Stimulated activated naive CD4-positive, alpha-beta T cell (primary cell): ENCODE results near the gene CDK16.

Experiments
- DNase-seq, 6 experiments: peaks; one replicate each; lab custom pipeline; 2025; lab: John Stamatoyannopoulos, UW

Gene CDK16

DNA sequence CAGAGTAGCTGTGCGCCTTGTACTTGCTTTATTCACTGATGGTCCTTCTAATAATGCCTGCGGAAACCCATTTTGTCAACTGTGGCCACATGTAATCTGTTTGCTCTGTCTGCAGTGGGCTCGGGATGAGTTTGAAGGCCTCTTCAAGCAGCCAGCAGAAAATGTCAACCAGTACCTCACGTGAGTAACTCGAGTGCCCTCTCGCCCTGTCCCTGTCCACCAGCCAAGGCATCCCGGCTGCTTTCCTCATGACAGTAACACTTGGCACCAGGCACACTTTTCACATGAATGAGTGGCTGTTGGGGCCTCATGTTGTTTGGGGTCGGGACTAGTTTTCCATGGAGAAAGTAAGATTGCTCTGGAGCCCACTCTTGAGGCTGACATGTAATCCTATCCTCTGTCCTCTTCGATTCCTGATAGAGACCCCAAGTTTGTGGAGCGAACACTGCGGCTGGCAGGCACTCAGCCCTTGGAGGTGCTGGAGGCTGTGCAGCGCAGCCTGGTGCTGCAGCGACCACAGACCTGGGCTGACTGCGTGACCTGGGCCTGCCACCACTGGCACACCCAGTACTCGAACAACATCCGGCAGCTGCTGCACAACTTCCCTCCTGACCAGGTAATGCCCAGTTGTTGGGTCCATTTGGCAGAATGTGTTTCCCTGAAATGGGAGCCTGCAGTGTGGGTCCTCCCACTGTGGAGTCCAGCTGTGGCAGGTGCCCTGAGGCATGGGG is 8.8 kb upstream of the CDK16 start:
- DNase-seq = no peak

DNA sequence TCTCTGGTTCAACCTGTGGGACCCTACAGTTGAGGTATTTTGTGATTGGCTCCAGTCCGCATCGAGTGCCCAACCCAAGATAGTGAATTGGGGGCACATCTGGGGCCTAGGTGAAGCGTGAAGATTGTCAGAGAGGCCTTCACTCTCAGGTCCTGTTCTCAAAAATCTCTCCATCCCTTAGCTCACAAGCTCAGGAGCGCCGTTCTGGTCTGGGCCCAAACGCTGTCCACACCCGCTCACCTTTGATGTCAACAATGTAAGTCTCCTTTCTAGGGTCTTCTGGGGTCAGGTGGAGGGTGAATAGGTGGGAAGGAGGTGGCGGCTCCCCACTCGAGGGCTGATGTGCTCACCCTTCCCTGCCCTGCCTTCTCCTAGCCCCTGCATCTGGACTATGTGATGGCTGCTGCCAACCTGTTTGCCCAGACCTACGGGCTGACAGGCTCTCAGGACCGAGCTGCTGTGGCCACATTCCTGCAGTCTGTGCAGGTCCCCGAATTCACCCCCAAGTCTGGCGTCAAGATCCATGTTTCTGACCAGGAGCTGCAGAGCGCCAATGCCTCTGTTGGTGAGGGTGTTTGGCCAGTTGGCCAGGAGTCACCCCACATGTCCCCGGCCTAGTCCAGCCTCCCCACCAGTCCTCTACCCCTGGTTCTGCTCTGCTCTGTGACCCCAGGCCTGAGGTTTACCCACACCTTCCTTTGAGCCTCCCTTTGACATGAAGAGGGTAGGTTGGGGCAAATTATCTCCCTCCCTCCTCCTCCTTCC is 7.6 kb upstream of the CDK16 start:
- no peak for DNase-seq

GRCh38 chrX:47212381-47213293 is 5.8 kb upstream of the CDK16 start:
- no peak for DNase-seq

DNA sequence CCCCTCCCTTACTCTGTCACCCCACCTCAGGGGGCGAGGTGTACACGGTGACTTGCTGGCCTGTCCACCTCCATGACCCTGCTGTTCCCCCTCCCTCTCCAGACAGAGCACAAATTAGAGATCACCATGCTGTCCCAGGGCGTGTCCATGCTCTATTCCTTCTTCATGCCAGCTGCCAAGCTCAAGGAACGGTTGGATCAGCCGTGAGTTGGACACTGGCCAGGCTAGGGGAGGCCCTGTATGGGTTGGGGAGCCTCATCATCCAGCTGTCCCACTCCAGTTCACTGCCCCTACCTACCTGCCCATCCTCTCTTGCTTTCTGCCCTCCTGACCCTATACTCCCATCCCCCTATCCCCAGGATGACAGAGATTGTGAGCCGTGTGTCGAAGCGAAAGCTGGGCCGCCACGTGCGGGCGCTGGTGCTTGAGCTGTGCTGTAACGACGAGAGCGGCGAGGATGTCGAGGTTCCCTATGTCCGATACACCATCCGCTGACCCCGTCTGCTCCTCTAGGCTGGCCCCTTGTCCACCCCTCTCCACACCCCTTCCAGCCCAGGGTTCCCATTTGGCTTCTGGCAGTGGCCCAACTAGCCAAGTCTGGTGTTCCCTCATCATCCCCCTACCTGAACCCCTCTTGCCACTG is 3.9 kb upstream of the CDK16 start:
- DNase-seq = no peak

GRCh38 chrX:47215291-47215900 is 3.1 kb upstream of the CDK16 start:
- DNase-seq = no peak

DNA sequence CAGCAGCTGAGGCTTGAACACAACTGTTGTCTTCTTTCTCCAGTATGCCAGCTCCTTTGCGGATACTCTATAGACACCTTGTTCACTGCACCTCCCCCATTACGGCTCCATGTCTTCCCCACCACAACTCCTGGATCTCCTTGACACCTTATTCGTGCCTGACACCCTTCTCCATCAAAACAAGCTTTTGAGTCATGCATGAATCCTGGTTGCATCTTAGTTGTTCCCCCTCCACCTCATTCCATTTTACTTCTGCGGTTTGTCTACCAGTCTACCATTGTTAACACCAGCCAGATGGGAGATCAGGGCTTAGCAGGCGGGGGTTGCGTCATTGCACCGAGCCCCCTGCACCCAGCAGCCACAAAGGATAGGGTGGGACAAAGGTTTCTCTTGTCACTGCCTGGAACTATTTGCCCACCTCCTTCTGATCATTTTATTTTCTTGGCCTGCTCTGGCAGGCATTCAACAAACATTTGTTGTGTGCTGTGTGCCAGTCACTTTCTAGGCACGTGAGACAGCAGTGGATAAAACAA is 2.0 kb upstream of the CDK16 start:
- DNase-seq = no peak

- peak in 1 of 6 experiments; percentile 34 for DNase-seq
These were observed 1.2 kb upstream of the CDK16 start for GRCh38 chrX:47217121-47217851.

- DNase-seq = peak; percentile 94 to 100 (median 98)
These were observed 615 bp upstream of the CDK16 start for GRCh38 chrX:47217852-47218279.

DNA sequence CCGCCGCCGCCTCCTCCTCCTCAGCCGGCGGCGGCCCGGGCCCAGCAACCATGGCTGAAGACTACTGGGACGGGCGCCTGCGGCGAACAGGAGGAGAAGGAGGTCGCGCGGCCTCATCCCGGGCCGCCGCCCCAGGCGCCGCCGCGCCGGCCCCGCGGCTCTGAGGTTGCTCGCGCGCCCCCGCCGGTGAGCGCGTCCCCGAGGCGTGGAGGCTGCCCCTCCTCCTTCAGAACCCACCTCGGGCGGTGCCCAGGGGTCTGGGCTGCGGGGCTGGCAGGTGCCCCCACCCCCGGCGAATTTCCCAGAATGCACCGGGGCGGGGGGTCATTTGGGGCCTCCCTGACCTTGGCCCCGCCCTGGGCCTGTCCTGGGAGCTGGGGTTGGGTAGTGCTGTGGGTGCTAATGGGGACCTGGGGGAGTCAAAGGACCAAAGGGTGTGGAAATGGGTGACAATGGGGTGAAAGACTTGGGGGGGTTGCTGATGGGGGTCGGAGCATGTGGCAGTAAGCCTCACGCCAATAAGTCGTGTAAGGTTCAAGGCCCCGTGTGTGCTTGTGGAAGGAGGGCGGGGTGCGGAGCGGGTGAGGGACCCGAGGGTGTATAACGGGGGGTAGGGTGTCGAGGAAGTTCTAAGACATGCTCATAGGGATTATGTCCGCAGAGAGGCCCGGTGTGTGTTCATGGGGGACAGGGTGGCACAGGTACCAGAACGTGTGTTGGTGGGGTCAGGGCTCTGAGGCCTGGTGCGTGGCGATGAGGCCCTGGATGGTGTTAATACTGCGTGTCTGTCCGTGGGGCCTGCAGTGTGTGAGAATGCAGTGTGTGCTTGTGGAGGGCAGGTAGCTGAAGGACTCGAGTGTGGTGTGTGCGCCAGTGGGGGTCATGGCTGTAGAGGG is 687 bp downstream of the CDK16 start:
- peak in 4 of 6 experiments; percentile 17 to 63 (median 32) for DNase-seq

- DNase-seq = no peak
These were observed 3.3 kb downstream of the CDK16 start for GRCh38 chrX:47221756-47222155.

- peak in 2 of 6 experiments; percentile 3 to 12 for DNase-seq
These were observed 4.4 kb downstream of the CDK16 start for GRCh38 chrX:47222751-47223350.

GRCh38 chrX:47223476-47224250 is 5.2 kb downstream of the CDK16 start:
- no peak for DNase-seq

- no peak for DNase-seq
These were observed 5.9 kb downstream of the CDK16 start for GRCh38 chrX:47224266-47224895.

DNA sequence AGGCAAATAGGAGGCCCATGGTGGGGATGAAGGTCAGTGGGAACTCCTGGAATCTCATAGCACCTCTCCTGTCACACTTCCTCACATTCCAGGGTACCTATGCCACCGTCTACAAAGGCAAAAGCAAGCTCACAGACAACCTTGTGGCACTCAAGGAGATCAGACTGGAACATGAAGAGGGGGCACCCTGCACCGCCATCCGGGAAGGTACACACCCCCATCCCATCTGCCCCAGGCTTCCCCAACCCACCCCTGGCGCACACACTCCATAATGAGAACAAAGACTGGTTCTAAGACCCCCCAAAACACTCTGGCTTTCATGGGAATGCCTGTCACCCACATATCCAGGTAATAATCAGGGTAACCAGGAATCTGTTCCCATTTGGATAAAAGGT is 6.4 kb downstream of the CDK16 start:
- DNase-seq = no peak

GRCh38 chrX:47226071-47226470 is 7.6 kb downstream of the CDK16 start:
- no peak for DNase-seq

DNA sequence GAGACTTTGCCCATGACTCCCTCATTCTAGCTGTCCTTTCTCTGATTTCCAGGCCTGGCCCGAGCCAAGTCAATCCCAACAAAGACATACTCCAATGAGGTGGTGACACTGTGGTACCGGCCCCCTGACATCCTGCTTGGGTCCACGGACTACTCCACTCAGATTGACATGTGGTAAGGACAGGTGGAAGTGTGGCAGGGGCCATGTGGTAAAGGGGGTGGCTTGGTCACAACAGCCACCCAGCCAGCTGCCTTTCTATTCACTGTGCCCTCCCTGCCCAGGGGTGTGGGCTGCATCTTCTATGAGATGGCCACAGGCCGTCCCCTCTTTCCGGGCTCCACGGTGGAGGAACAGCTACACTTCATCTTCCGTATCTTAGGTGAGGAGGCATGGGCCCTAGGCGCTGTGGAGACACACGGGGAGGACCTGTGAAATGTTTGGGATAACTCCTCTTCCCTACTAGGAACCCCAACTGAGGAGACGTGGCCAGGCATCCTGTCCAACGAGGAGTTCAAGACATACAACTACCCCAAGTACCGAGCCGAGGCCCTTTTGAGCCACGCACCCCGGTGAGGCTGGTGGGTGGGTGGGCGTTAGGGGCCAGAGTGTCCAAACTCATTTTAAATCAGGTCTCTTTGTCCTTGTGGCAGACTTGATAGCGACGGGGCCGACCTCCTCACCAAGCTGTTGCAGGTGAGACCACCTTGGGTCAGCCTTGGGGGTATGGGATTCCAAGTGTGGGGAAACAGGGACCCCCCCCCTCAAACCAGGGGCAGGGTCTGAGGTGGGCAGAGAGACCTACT is 8.3 kb downstream of the CDK16 start:
- DNase-seq = no peak

- DNase-seq = no peak
These were observed 8.8 kb downstream of the CDK16 start for GRCh38 chrX:47227334-47227583.
